Kidney (tissue), 14 donors: ENCODE results near the gene MAPRE2. TPM values are rescaled to one million over a fixed set of nuclear protein-coding genes. Genes with fewer than 3 reads are reported as not detected.
A peak's percentile ranks its signal among the peaks of the same experiment; 100 is the strongest.

Source experiments
- DNase-seq, 5 donors: peaks; one replicate each; pipeline ENCODE4 v3.0.0-alpha.2; 2013 to 2020
- FAIRE-seq: peaks from 2 replicates; lab custom pipeline; 2012; peaks lifted over from hg19 to GRCh38; lab: Jason Lieb, UNC
- H3K27ac ChIP-seq, 2 donors: one replicate each; pipeline ENCODE4 v1.7.0; 2013; ENCODE audit warnings: low read depth in 2 of 2, low read length in 2 of 2, inconsistent platforms in 1 of 2
- H3K27me3 ChIP-seq: one replicate; pipeline ENCODE4 v1.7.1; 2013; ENCODE audit warnings: low read length, inconsistent platforms; ENCODE audit not compliant: control insufficient read depth, insufficient read depth
- H3K36me3 ChIP-seq, 3 donors: one replicate each; pipeline versions ENCODE4 v1.7.0 to v1.7.1; 2013; ENCODE audit warnings: low read length in 3 of 3, control low read depth in 1 of 3, inconsistent platforms in 1 of 3; ENCODE audit not compliant: insufficient read depth in 3 of 3, control insufficient read depth in 2 of 3
- H3K4me1 ChIP-seq, 3 donors: one replicate each; pipeline versions ENCODE4 v1.7.0 to v1.7.1; 2013; ENCODE audit warnings: low read length in 3 of 3, inconsistent platforms in 1 of 3, low read depth in 1 of 3; ENCODE audit not compliant: control insufficient read depth in 2 of 3, insufficient read depth in 2 of 3
- H3K4me3 ChIP-seq, 3 donors: one replicate each; pipeline versions ENCODE4 v1.7.0 to v1.8.1; 2013; ENCODE audit warnings: low read length in 3 of 3, control low read depth in 1 of 3, inconsistent platforms in 1 of 3
- H3K9ac ChIP-seq, 3 donors: one replicate each; pipeline versions ENCODE4 v1.7.0 to v1.7.1; 2013; ENCODE audit warnings: low read length in 3 of 3, control low read depth in 1 of 3, inconsistent platforms in 1 of 3
- H3K9me3 ChIP-seq, 3 donors: one replicate each; pipeline versions ENCODE4 v1.7.0 to v1.7.1; 2013; ENCODE audit warnings: low read length in 3 of 3, control low read depth in 1 of 3, inconsistent platforms in 1 of 3; ENCODE audit not compliant: control insufficient read depth in 2 of 3, insufficient read depth in 1 of 3
- CTCF ChIP-seq: IDR thresholded peaks from 3 replicates; pipeline ENCODE4 v1.5.1; 2012; ENCODE audit warnings: mild to moderate bottlenecking, moderate library complexity, borderline replicate concordance; ENCODE audit not compliant: insufficient read depth; ENCODE audit errors: extremely low read depth
- intact Hi-C: fragments of 100-400 bp; cut with DNase I; formaldehyde crosslinking; loops from one replicate; pipeline ENCODE4 v1.11.1; 2022
- polyA plus RNA-seq: library from polyadenylated mRNA; stranded (reverse); fragments of 350-450 nt; fragmentation: Illumina TruSeq; extraction: RNeasy Lipid Tissue Mini Kit (QIAGEN cat#74804); gene quantifications from one replicate; pipeline ENCODE4 v1.2.3, GENCODE V29; 2014; ENCODE audit warnings: low read depth, low replicate concordance; ENCODE audit not compliant: insufficient read depth
- total RNA-seq: library from RNA; stranded (reverse); fragmentation: NEBNext Ultra II Directional; extraction: Animal tissue kit (Norgen Biotek cat#: 25700); gene quantifications from one replicate; pipeline ENCODE4 v1.2.1, GENCODE V29; 2021
- donor health status: control.
- donor health status: control.
- donor health status: control.
- donor health status: control.
- donor health status: control.
- donor health status: DM: yes; HTN: yes; CAD: no.
- donor health status: Normal renal cell carcinoma (clear cell type).

Gene MAPRE2
- total and polyA plus RNA-seq, 2 donors from 2014 or later: 15.2 to 30.2 TPM

GRCh38 chr18:35063875-35064690 lies 22.9 kb downstream of the MAPRE2 start:
- intact Hi-C loops: no loop called here
- Histone ChIP-seq H3K27me3 (no peaks in the 10 kb centered on the region), H3K4me1 (no peaks in the 10 kb centered on the region), H3K9me3 (no peaks in the 10 kb centered on the region), H3K36me3 (no peaks in the 10 kb centered on the region), H3K9ac (no peak overlapping the region), H3K4me3 (no peak overlapping the region), H3K27ac (no peak overlapping the region)
- DNase-seq (no peak), FAIRE-seq (no peak)
- TF ChIP-seq CTCF: no peak

DNA sequence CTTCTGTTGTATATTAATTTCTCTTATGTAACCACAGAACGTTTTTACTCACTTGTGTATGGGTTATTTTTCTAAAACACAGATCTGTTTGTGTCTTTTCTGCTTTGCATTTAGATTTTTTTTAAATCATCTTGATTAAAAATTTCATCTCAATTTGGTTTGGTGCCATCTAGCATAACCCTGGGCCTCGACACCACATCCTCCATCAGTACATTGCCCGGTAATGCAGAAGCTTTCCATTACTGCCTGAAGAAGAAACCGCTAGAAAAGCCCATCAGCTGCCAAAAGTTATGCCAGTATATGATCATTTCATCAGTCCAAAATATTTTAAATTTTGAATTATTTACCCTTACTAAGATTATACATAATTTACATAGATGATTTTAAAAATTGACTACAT lies 26.2 kb downstream of the MAPRE2 start:
- Histone ChIP-seq H3K27me3 (no peaks in the 10 kb centered on the region), H3K4me1 (peaks cover 0 to 2% (median 0%) of the 10 kb centered on the region in 3 donors), H3K4me3 (no peak overlapping the region), H3K36me3 (peaks cover 0 to 5% (median 2%) of the 10 kb centered on the region in 3 donors), H3K9me3 (no peaks in the 10 kb centered on the region), H3K9ac (no peak overlapping the region), H3K27ac (no peak overlapping the region)
- DNase-seq (no peak), FAIRE-seq (no peak)
- TF ChIP-seq CTCF: no peak
- intact Hi-C loops: no loop called here

GRCh38 chr18:35071819-35072247 lies 30.6 kb downstream of the MAPRE2 start:
- peak overlapping the region in 1 of 2 donors; percentile 47 for H3K27ac ChIP-seq
- no peak for FAIRE-seq

More at GRCh38 chr18:35071819-35072247, 30.6 kb downstream of the MAPRE2 start:
- DNase-seq: no peak
- no peaks in the 10 kb centered on the region for H3K9me3 ChIP-seq
- intact Hi-C loops: no loop called here
- H3K9ac ChIP-seq: no peak overlapping the region
- H3K4me1 ChIP-seq: peaks cover 0 to 4% (median 0%) of the 10 kb centered on the region in 3 donors
- no peak overlapping the region for H3K4me3 ChIP-seq
- H3K36me3 ChIP-seq: peaks cover 0 to 5% (median 2%) of the 10 kb centered on the region in 3 donors
- no peak for TF ChIP-seq CTCF
- H3K27me3 ChIP-seq: no peaks in the 10 kb centered on the region
